GM12874 (cell line): ENCODE data around the gene TMOD2.

ENCODE experiments used
- TF ChIP-seq, protein P1 (sequence below): IDR thresholded peaks from 2 replicates; pipeline ENCODE4 v1.5.1; 2011; ENCODE audit warnings: low read depth, mild to moderate bottlenecking, control low read depth, low read length, moderate library complexity; ENCODE audit not compliant: insufficient read depth

Gene TMOD2

DNA sequence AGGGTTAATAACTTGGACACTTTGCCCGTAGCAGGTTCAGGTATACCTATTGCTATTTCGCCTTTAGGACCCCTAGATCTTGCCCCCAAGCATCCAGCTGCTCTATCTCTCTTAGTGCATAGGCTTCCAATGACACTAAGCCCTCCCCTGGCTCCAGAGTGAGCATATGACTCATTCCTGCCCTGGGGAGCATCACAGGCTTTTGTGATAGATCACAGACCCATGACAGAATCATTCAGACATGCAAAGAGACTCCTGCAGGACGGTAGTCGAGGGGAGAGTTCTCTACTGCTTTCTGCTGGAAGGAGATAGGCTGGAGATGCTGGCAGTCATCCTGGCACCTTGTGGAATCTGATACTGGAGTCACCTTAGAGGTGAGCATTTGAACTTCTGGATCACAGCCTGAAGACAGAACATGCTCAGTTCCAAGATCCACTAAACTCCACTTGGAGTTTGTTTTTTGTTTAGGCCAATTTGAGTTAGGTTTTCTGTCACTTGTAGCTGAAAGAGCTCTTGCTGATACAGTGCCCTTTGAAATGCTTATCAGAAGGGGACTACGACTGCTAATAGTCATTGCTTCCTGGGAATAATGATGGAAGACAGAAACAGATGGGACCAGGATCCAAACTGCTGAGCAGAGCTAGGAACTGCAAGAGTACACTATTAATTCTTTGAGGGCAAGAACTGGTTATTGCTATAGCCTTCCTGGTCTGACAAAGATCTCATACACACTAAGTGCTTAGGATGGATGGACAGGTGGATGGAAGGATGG is 24.9 kb upstream of the TMOD2 start:
- TF ChIP-seq, protein P1, sequence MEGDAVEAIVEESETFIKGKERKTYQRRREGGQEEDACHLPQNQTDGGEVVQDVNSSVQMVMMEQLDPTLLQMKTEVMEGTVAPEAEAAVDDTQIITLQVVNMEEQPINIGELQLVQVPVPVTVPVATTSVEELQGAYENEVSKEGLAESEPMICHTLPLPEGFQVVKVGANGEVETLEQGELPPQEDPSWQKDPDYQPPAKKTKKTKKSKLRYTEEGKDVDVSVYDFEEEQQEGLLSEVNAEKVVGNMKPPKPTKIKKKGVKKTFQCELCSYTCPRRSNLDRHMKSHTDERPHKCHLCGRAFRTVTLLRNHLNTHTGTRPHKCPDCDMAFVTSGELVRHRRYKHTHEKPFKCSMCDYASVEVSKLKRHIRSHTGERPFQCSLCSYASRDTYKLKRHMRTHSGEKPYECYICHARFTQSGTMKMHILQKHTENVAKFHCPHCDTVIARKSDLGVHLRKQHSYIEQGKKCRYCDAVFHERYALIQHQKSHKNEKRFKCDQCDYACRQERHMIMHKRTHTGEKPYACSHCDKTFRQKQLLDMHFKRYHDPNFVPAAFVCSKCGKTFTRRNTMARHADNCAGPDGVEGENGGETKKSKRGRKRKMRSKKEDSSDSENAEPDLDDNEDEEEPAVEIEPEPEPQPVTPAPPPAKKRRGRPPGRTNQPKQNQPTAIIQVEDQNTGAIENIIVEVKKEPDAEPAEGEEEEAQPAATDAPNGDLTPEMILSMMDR = no peak

DNA sequence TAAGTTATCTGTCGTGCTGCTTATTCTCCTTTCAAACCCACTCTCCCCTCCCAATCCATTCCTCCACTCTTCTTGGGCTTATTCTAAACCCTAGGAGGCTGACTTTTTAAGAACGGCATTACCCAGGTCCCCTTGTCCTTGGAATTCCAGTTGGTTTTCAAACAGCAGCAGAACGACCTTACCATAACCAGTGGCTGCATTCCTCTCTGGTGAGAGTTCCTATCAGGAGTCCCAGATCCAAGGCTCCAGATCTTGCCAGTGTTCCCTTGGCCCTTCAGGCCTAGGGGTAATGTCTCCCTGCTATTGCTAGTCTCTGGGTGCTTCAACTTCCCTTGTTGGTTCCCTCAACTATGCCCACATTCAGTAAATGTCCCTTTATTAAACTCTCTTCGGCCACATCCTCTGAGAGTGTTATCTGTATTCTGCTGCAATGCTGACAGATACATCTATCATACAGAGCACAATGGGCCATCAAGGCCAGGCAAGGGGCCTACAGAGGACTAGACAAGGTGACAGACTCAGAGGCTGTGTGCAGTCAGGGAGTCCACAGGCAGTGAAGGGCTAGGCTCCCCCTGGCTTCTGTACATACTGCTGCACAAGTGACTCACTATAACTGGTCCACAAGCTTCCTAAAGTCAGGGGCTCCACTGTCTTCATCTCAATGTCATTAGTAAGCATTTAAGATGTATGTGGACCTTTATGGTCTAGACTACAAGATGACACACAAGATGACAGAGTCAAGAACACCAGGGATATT is 24.1 kb upstream of the TMOD2 start:
- TF ChIP-seq, protein P1 = peak; percentile 37; the same call in 1 of the 2 replicates

DNA sequence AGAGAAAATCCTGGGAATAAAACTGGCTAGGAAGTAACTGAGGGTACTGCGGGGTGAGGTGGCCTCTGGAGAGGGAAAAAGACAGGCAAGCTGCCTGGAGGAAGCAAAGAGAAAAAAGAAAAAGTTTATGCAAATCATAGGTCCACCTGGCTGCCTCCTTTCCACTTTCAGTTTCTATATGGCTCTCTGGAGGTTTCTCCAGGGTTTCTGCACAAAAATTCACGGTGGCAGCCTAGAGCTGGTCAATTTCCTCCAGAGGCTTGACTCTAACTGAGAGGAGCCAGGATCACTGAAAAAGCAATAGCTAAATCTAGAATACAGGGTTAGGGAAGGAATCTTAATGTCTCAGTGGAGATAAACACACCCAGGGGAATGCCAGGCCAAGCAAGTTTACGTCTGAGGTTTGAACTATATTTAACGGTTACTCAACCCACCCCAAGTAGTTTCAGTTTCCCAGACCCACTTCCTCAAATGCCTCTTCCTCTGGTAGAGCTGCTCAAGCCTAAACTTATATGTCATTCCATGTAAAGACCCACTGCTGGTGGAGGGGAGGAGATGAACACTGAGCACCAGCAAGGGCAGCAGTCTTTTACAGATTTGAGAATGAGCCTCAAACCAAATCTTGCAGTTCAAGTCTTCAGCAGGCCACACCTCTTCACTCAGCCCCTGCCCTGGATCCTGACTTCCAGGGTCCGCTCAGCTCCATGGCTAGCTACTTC is 19.7 kb upstream of the TMOD2 start:
- TF ChIP-seq, protein P1 = no peak

DNA sequence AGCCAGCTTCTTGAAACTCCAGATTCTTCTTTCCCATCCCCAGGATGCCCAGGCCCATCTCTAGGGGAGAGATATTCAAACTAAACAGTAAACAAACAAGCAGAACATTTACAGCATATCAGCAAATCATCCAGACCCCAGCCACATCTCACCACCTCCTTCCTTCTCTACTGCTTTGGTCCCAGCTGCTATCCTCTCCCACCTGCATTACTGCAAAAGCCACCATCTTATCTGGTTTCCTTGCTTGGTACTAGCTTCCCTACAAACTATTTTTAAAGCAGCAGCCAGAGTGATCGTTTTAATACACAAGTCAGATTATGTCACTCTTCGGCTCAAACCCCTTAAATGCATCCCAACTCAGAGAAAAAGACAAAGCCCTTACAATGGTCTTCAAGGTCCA is 18.8 kb upstream of the TMOD2 start:
- TF ChIP-seq, protein P1 = no peak

DNA sequence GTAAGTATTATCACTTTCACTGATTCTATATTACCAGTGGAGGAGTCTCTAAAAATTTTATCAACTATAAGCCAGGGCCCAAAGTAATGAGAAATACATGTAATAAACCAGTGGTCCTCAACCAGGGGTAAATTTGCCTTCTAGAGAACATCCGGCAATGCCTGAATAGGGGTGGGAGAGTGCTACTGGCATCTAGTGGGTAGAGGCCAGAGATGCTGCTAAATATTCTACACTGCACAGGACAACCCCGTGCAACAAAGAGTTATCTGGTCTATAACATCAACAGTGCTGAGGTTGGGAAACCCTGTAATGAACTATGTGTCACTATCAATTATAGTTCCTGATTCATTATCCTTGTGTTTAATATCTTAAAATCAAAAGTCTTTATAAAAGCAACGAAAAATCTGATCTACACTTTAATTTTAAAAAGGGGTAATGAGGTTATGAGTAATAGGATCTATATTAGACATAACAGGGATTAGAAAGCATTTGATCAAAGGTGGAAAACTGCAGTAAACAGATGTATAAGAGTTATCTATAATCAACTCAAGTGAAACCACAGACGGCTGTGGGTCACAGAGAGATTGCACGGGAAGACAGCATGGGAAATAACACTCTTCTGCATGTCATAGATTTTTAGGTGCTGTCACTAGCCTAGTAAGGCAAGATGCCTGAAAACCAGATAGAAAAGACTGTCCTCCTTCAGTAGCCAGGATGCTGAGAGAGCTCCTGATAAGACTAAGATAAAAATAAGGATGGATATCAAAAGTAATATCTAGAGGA is 16.0 kb upstream of the TMOD2 start:
- TF ChIP-seq, protein P1 = peak; percentile 39; the same call in 1 of the 2 replicates

- TF ChIP-seq, protein P1 = no peak
These were observed 15.3 kb upstream of the TMOD2 start for GRCh38 chr15:51736069-51736468.
